ENCODE results near the gene AZU1. TPM values are rescaled to one million over a fixed set of nuclear protein-coding genes. Genes with fewer than 3 reads are reported as not detected.
"Not testable (repeated sequence)": the region's sequence is repeated elsewhere in the genome, so short reads cannot be mapped to it uniquely, and the experiment has no call there.

The AZU1 gene
- total RNA-seq, 2 experiments from 2014 or later, result not detected

- peaks cover 2% of the 10 kb centered on the region for H3K4me1 Mint-ChIP-seq
- peaks cover 3% of the 10 kb centered on the region for H3K27me3 Mint-ChIP-seq
- peaks cover 46% of the 10 kb centered on the region for H3K36me3 Mint-ChIP-seq
- H3K9me3 Mint-ChIP-seq, result peaks cover 5% of the 10 kb centered on the region
- no peak overlapping the region for H3K4me3 Mint-ChIP-seq
- no peak for DNase-seq
- H3K27ac Mint-ChIP-seq, result no peak overlapping the region
These were observed 14.9 kb upstream of the AZU1 start for GRCh38 chr19:812747-813218.

GRCh38 chr19:813219-814151 is 14.2 kb upstream of the AZU1 start:
- Mint-ChIP-seq H3K4me3 (peak overlapping the region; percentile 14), H3K9me3 (peaks cover 5% of the 10 kb centered on the region), H3K36me3 (peaks cover 42% of the 10 kb centered on the region), H3K27me3 (peaks cover 3% of the 10 kb centered on the region), H3K27ac (peak overlapping the region; percentile 75), H3K4me1 (peaks cover 2% of the 10 kb centered on the region)
- DNase-seq, result no peak

- Mint-ChIP-seq H3K4me3 (peak overlapping the region; percentile 47), H3K4me1 (peaks cover 2% of the 10 kb centered on the region), H3K27ac (peak overlapping the region; percentile 75), H3K9me3 (peaks cover 5% of the 10 kb centered on the region), H3K36me3 (peaks cover 40% of the 10 kb centered on the region), H3K27me3 (peaks cover 3% of the 10 kb centered on the region)
- no peak for DNase-seq
These were observed 13.2 kb upstream of the AZU1 start for GRCh38 chr19:814152-815078.

- Mint-ChIP-seq H3K9me3 (peaks cover 5% of the 10 kb centered on the region), H3K36me3 (peaks cover 36% of the 10 kb centered on the region), H3K27ac (no peak overlapping the region), H3K27me3 (peaks cover 3% of the 10 kb centered on the region), H3K4me1 (peaks cover 2% of the 10 kb centered on the region), H3K4me3 (peak overlapping the region; percentile 47)
- DNase-seq, result no peak
These were observed 12.4 kb upstream of the AZU1 start for GRCh38 chr19:815079-815774.

- Mint-ChIP-seq H3K4me3 (no peak overlapping the region), H3K36me3 (peaks cover 33% of the 10 kb centered on the region), H3K9me3 (peaks cover 5% of the 10 kb centered on the region), H3K27me3 (peaks cover 3% of the 10 kb centered on the region), H3K4me1 (peaks cover 2% of the 10 kb centered on the region), H3K27ac (peak overlapping the region; percentile 31)
- DNase-seq, result no peak
These were observed 11.7 kb upstream of the AZU1 start for GRCh38 chr19:815775-816499.

- peak overlapping the region; percentile 1 for H3K27ac Mint-ChIP-seq
- H3K27me3 Mint-ChIP-seq, result peaks cover 3% of the 10 kb centered on the region
These were observed 11.2 kb upstream of the AZU1 start for GRCh38 chr19:816500-816857.

GRCh38 chr19:820212-820611 is 7.4 kb upstream of the AZU1 start:
- DNase-seq, H3K4me3 Mint-ChIP-seq, H3K4me1 Mint-ChIP-seq, H3K9me3 Mint-ChIP-seq, H3K27ac Mint-ChIP-seq, H3K36me3 Mint-ChIP-seq: not testable (repeated sequence)
- H3K27me3 Mint-ChIP-seq, result peaks cover 19% of the 10 kb centered on the region

More at GRCh38 chr19:816500-816857, 11.2 kb upstream of the AZU1 start:
- Mint-ChIP-seq H3K9me3 (peaks cover 5% of the 10 kb centered on the region), H3K36me3 (peaks cover 30% of the 10 kb centered on the region), H3K4me3 (no peak overlapping the region), H3K4me1 (peaks cover 2% of the 10 kb centered on the region)
- no peak for DNase-seq

- H3K36me3 Mint-ChIP-seq, result peaks cover 4% of the 10 kb centered on the region
- peaks cover 4% of the 10 kb centered on the region for H3K9me3 Mint-ChIP-seq
- H3K4me1 Mint-ChIP-seq, result no peaks in the 10 kb centered on the region
- peaks cover 19% of the 10 kb centered on the region for H3K27me3 Mint-ChIP-seq
- no peak for DNase-seq
- no peak overlapping the region for H3K4me3 Mint-ChIP-seq
- no peak overlapping the region for H3K27ac Mint-ChIP-seq
These were observed 6.3 kb upstream of the AZU1 start for GRCh38 chr19:821231-821824.

GRCh38 chr19:821825-822503 is 5.7 kb upstream of the AZU1 start, which contains the start of gene PLPPR3:
Gene PLPPR3 (minus strand): TSS chr19:821955. CDS start chr19:821559, 396 bp downstream.
- H3K9me3 Mint-ChIP-seq, result no peaks in the 10 kb centered on the region
- H3K36me3 Mint-ChIP-seq, result no peaks in the 10 kb centered on the region
- DNase-seq, result no peak
- no peaks in the 10 kb centered on the region for H3K4me1 Mint-ChIP-seq
- H3K27me3 Mint-ChIP-seq, result peaks cover 19% of the 10 kb centered on the region
- H3K27ac Mint-ChIP-seq, result no peak within 1 kb of the TSS
- H3K4me3 Mint-ChIP-seq, result no peak within 1 kb of the TSS

- Mint-ChIP-seq H3K36me3 (no peaks in the 10 kb centered on the region), H3K27ac (no peak overlapping the region), H3K4me1 (no peaks in the 10 kb centered on the region)
These were observed 4.0 kb upstream of the AZU1 start for GRCh38 chr19:823565-824121.

GRCh38 chr19:824885-825284 is 2.8 kb upstream of the AZU1 start:
- no peaks in the 10 kb centered on the region for H3K9me3 Mint-ChIP-seq

More at GRCh38 chr19:823565-824121, 4.0 kb upstream of the AZU1 start:
- Mint-ChIP-seq H3K9me3 (no peaks in the 10 kb centered on the region), H3K4me3 (no peak overlapping the region), H3K27me3 (peaks cover 23% of the 10 kb centered on the region)
- DNase-seq, result no peak

GRCh38 chr19:825897-826644 is 1.6 kb upstream of the AZU1 start:
- Mint-ChIP-seq H3K27me3 (peaks cover 32% of the 10 kb centered on the region), H3K36me3 (no peaks in the 10 kb centered on the region), H3K4me3 (no peak overlapping the region), H3K9me3 (no peaks in the 10 kb centered on the region), H3K27ac (no peak overlapping the region), H3K4me1 (no peaks in the 10 kb centered on the region)
- no peak for DNase-seq

More at GRCh38 chr19:824885-825284, 2.8 kb upstream of the AZU1 start:
- Mint-ChIP-seq H3K27me3 (peaks cover 32% of the 10 kb centered on the region), H3K4me1 (no peaks in the 10 kb centered on the region), H3K4me3 (no peak overlapping the region), H3K36me3 (no peaks in the 10 kb centered on the region), H3K27ac (no peak overlapping the region)
- DNase-seq, result no peak

Measured in activated naive CD8-positive, alpha-beta T cell treated with anti-CD3 and anti-CD28 coated beads for 36 hours (primary cell).